A673 (cell line): ENCODE results near the gene LKAAEAR1. TPM values are rescaled to one million over a fixed set of nuclear protein-coding genes. Genes with fewer than 3 reads are reported as not detected.

Experiments used
- BruUV-seq: library from RNA; stranded (reverse); fragments of 400-500 nt; replicated peaks from 2 replicates; lab custom pipeline; 2021; lab: Mats Ljungman, UMichigan
- CTCF ChIA-PET: fragments of 300-600 bp; sonication (Branson Sonifier 250); formaldehyde crosslinking; loops from one replicate; lab custom pipeline; 2022; ENCODE audit warnings: antibody characterized with exemption; lab: Charles Lee
- POLR2A ChIA-PET: fragments of 300-600 bp; sonication (Branson Sonifier 250); formaldehyde crosslinking; loops from one replicate; lab custom pipeline; 2022; ENCODE audit warnings: antibody characterized with exemption; ENCODE audit not compliant: low non-redundant PET; lab: Charles Lee
- DNase-seq: peaks from one replicate; pipeline ENCODE4 v3.0.0-alpha.2; 2015; ENCODE audit warnings: low spot score
- H3K27ac ChIP-seq: fragments of 200-600 bp; sonication (generic); 2 replicates; pipeline ENCODE4 v1.5.1; 2016; ENCODE audit warnings: mixed run types, low read depth, mild to moderate bottlenecking, mixed read lengths, antibody characterized with exemption, low read length; ENCODE audit not compliant: poor library complexity, severe bottlenecking
- H3K27me3 ChIP-seq: fragments of 200-600 bp; sonication (generic); replicated peaks from 2 replicates; pipeline ENCODE4 v1.6.1; 2017; ENCODE audit warnings: mixed run types, low read depth, mild to moderate bottlenecking, mixed read lengths, antibody characterized with exemption, low read length; ENCODE audit not compliant: insufficient read depth, poor library complexity
- H3K36me3 ChIP-seq: fragments of 200-600 bp; sonication (generic); 2 replicates; pipeline ENCODE4 v1.6.1; 2016; ENCODE audit warnings: mixed run types, mild to moderate bottlenecking, mixed read lengths, antibody characterized with exemption, low read length; ENCODE audit not compliant: insufficient read depth, poor library complexity, severe bottlenecking
- H3K4me1 ChIP-seq: fragments of 200-600 bp; sonication (generic); 2 replicates; pipeline ENCODE4 v1.6.1; 2017; ENCODE audit warnings: mixed run types, mild to moderate bottlenecking, mixed read lengths, antibody characterized with exemption, low read length; ENCODE audit not compliant: insufficient read depth, poor library complexity, severe bottlenecking
- H3K4me3 ChIP-seq: fragments of 200-600 bp; sonication (generic); 2 replicates; pipeline ENCODE4 v1.5.1; 2016; ENCODE audit warnings: low read depth, mixed run types, mild to moderate bottlenecking, mixed read lengths, low read length; ENCODE audit not compliant: poor library complexity, severe bottlenecking
- H3K9me3 ChIP-seq: fragments of 200-600 bp; sonication (generic); 2 replicates; pipeline ENCODE4 v1.6.1; 2016; ENCODE audit warnings: mixed run types, low read depth, mild to moderate bottlenecking, mixed read lengths, antibody characterized with exemption, low read length; ENCODE audit not compliant: poor library complexity, severe bottlenecking
- CTCF ChIP-seq: fragments of 300-800, 200-600 bp; sonication (generic); conservative IDR thresholded peaks from 2 replicates; pipeline ENCODE4 v1.5.1; 2017; ENCODE audit warnings: low read depth, mild to moderate bottlenecking, antibody characterized with exemption, low read length, moderate library complexity, mixed read lengths
- EZH2 ChIP-seq: fragments of 200-600 bp; sonication (generic); IDR thresholded peaks from 2 replicates; pipeline ENCODE4 v1.6.1; 2017; ENCODE audit warnings: borderline replicate concordance, low read depth, mild to moderate bottlenecking, mixed read lengths, antibody characterized with exemption, low read length; ENCODE audit not compliant: poor library complexity, severe bottlenecking
- intact Hi-C: fragments of 100-400 bp; cut with micrococcal nuclease; formaldehyde crosslinking; loops from one replicate; pipeline ENCODE4 v1.10.0; 2022; ENCODE audit not compliant: unreplicated experiment
- total RNA-seq: library from RNA; stranded (reverse); gene quantifications from 2 replicates; pipeline ENCODE4 v1.2.3, GENCODE V29; 2021

The LKAAEAR1 gene
- total RNA-seq, 1 experiment from 2014 or later = 0.62 TPM

GRCh38 chr20:64093013-64093503 lies 8.9 kb upstream of the LKAAEAR1 start:
- no TSS peak for BruUV-seq
- no peak for TF ChIP-seq CTCF
- no peak for TF ChIP-seq EZH2
- Histone ChIP-seq H3K27me3 (no peaks in the 10 kb centered on the region), H3K9me3 (no peaks in the 10 kb centered on the region), H3K27ac (no peak overlapping the region), H3K4me1 (no peaks in the 10 kb centered on the region), H3K4me3 (no peak overlapping the region), H3K36me3 (no peaks in the 10 kb centered on the region)
- DNase-seq = no peak
- POLR2A ChIA-PET = no interaction called here
- CTCF ChIA-PET = no interaction called here
- intact Hi-C loops = no loop called here

- intact Hi-C loops = no loop called here
- ChIA-PET CTCF (interaction anchor here (0.6 kb wide), 1 partner anchor 10 kb away, joined by 10 read pairs; no protein-coding TSS in a partner anchor), POLR2A (no interaction called here)
- Histone ChIP-seq H3K4me3 (no peak overlapping the region), H3K9me3 (no peaks in the 10 kb centered on the region), H3K27ac (no peak overlapping the region), H3K36me3 (no peaks in the 10 kb centered on the region), H3K27me3 (no peaks in the 10 kb centered on the region), H3K4me1 (no peaks in the 10 kb centered on the region)
- no peak for DNase-seq
- no TSS peak for BruUV-seq
- no peak for TF ChIP-seq CTCF
- TF ChIP-seq EZH2 = no peak
Observed at GRCh38 chr20:64092258-64093012, 8.2 kb upstream of the LKAAEAR1 start.

GRCh38 chr20:64091770-64092169 lies 7.6 kb upstream of the LKAAEAR1 start:
- no peaks in the 10 kb centered on the region for H3K9me3 ChIP-seq
- CTCF ChIA-PET = interaction anchor here (0.6 kb wide), 1 partner anchor 11 kb away, joined by 10 read pairs; no protein-coding TSS in a partner anchor
- H3K4me3 ChIP-seq = no peak overlapping the region
- no peak for DNase-seq
- no peaks in the 10 kb centered on the region for H3K36me3 ChIP-seq
- no TSS peak for BruUV-seq
- intact Hi-C loops = no loop called here
- H3K27me3 ChIP-seq = no peaks in the 10 kb centered on the region
- TF ChIP-seq CTCF (no peak), EZH2 (no peak)
- H3K4me1 ChIP-seq = no peaks in the 10 kb centered on the region
- no peak overlapping the region for H3K27ac ChIP-seq
- POLR2A ChIA-PET = no interaction called here
